ENCODE results near the gene DKKL1.

The DKKL1 gene

GRCh38 chr19:49338023-49338677, 25.5 kb upstream of the DKKL1 start:
- no peak for DNase-seq (ENCODE audit: low spot score)

GRCh38 chr19:49338691-49339300, 24.9 kb upstream of the DKKL1 start:
- DNase-seq (ENCODE audit: low spot score) = no peak

- no peak for DNase-seq (ENCODE audit: low spot score)
These were observed 24.2 kb upstream of the DKKL1 start for GRCh38 chr19:49339301-49340068.

GRCh38 chr19:49340069-49340864, 23.4 kb upstream of the DKKL1 start:
- no peak for DNase-seq (ENCODE audit: low spot score)

GRCh38 chr19:49340865-49341718, 22.6 kb upstream of the DKKL1 start:
- DNase-seq (ENCODE audit: low spot score) = no peak

GRCh38 chr19:49342291-49342721, 21.4 kb upstream of the DKKL1 start:
- no peak for DNase-seq (ENCODE audit: low spot score)

GRCh38 chr19:49343123-49343522, 20.6 kb upstream of the DKKL1 start:
- DNase-seq (ENCODE audit: low spot score) = no peak

- DNase-seq (ENCODE audit: low spot score) = no peak
These were observed 18.9 kb upstream of the DKKL1 start for GRCh38 chr19:49344505-49345423.

- DNase-seq (ENCODE audit: low spot score) = no peak
These were observed 16.5 kb upstream of the DKKL1 start for GRCh38 chr19:49347191-49347590.

- peak; percentile 25 for DNase-seq (ENCODE audit: low spot score)
These were observed 15.8 kb upstream of the DKKL1 start for GRCh38 chr19:49347835-49348234.

- no peak for DNase-seq (ENCODE audit: low spot score)
These were observed 15.1 kb upstream of the DKKL1 start for GRCh38 chr19:49348305-49349189.

GRCh38 chr19:49349567-49349966, 14.1 kb upstream of the DKKL1 start:
- no peak for DNase-seq (ENCODE audit: low spot score)

- DNase-seq (ENCODE audit: low spot score) = no peak
These were observed 7.7 kb upstream of the DKKL1 start for GRCh38 chr19:49355909-49356353.

GRCh38 chr19:49356382-49356781, 7.3 kb upstream of the DKKL1 start:
- no peak for DNase-seq (ENCODE audit: low spot score)

GRCh38 chr19:49357186-49357585, 6.5 kb upstream of the DKKL1 start:
- no peak for DNase-seq (ENCODE audit: low spot score)

GRCh38 chr19:49359851-49360820, 3.5 kb upstream of the DKKL1 start:
- no peak for DNase-seq (ENCODE audit: low spot score)

- DNase-seq (ENCODE audit: low spot score) = no peak
These were observed 2.1 kb upstream of the DKKL1 start for GRCh38 chr19:49361438-49362047.

All from CD4-positive, alpha-beta T cell treated with Interleukin-2 at 100 ng/mL for 4 hours (primary cell).